Retinal pigment epithelial cell (primary cell): Measurements from ENCODE around the gene SALL1.

Experiments
- DNase-seq: peaks from one replicate; pipeline ENCODE4 v3.0.0-alpha.2; 2010; ENCODE audit warnings: low read depth
- H3K4me3 ChIP-seq: 2 replicates; pipeline ENCODE4 v1.5.1; 2011; ENCODE audit warnings: mild to moderate bottlenecking, low read length, control low read depth, moderate library complexity
- TF ChIP-seq, protein P1 (sequence below): conservative IDR thresholded peaks from 2 replicates; pipeline ENCODE4 v1.5.1; 2011; ENCODE audit warnings: low read depth, low read length, control low read depth, inconsistent platforms

SALL1 gene

DNA sequence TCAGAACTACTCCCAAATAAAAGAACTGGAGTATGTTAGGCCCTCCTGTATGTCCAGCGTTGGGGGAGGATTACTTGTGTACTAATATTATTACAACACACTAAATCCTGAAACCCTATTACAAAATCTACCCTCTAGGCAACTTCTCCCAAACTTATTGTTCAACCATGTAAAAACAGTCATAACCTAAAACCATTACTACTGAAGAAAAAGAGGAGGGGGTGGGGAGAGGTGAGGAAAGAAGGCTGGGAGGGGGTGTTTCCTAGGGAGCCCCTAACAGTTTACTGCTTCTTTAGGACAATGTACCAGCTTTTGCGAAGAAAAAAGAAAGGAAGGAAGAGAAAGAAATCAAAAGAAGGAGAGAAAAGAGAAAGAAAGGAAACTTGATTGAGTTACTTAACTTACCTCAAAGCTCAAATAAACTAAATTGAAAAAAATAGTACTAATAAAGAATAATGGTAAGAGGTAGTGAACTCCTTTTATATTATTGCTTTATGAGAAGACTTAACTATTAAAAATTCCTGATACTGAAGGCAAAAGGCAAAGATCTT is 2.3 kb downstream of the SALL1 start:
- DNase-seq = no peak
- H3K4me3 ChIP-seq = no peak overlapping the region
- TF ChIP-seq, protein P1, sequence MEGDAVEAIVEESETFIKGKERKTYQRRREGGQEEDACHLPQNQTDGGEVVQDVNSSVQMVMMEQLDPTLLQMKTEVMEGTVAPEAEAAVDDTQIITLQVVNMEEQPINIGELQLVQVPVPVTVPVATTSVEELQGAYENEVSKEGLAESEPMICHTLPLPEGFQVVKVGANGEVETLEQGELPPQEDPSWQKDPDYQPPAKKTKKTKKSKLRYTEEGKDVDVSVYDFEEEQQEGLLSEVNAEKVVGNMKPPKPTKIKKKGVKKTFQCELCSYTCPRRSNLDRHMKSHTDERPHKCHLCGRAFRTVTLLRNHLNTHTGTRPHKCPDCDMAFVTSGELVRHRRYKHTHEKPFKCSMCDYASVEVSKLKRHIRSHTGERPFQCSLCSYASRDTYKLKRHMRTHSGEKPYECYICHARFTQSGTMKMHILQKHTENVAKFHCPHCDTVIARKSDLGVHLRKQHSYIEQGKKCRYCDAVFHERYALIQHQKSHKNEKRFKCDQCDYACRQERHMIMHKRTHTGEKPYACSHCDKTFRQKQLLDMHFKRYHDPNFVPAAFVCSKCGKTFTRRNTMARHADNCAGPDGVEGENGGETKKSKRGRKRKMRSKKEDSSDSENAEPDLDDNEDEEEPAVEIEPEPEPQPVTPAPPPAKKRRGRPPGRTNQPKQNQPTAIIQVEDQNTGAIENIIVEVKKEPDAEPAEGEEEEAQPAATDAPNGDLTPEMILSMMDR = no peak

DNA sequence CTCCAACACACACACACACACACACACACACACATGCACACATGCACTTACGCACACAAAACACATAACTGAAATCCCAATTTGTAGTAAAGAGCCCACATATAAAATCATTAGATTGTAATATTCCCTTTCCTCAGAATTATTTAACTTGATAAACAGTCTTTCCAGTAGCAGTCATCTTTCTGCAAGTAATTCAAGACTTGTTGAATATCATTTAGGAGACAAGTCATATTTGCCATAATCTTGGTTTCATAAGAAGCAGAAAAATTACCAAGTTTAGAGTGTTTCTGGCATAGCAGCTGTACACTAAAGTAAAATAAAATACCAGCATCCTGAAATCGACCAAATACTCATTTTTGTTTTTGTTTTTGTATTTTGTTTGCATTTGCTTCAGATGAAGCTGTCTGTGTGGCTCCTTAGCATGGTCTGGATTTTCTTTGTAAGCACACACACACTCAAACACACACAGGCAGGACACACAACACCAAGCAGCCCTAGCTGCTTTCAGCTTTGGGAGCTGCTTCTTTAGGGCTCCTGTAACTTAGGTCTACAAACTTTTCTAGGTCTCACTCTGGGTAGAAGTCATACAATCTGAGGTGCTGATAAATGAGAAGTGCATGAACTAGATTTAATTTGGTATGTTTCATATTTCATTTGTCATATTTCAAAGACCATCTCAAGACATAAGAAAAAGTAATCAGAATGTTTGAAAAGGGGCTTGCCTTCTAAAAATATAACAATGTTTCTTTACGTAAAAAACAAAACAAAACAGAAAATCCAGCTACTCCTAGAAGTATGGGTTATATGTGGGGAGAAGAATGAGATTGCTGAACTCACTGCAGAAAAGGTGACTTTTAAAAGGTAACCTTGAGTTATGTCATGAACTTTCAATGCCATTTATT is 3.0 kb downstream of the SALL1 start:
- no peak overlapping the region for H3K4me3 ChIP-seq
- TF ChIP-seq, protein P1 = no peak
- no peak for DNase-seq

DNA sequence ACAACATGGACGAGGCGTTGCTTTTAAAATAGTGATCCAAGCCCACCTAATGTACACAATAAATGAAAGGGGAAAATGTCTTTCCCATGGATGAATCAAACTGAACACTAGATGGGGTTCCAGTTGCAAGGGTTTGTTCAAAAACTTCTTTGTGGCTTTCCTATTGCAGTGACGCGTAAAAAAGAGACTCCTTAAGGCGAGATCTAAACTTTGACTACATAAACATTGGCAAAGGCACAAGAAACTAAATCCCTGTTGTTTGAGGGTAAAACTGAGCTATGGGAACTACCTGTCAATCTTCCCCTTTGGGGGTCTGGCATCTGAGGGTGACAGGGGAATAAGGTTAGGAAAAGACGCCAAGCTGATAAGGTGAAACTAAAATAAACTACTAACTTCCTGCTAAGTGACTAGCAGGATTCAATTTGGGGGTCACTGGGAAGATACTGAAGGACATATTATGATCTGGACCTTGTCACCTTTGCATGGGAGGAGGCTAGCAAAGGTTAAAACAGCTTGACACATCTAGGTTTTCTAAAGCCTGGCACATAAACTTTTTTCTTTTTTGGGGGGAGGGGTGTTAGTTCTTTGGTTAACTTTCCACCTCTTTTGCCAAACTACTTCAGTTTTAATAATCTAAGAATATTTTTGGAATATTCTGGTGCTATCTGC is 4.7 kb downstream of the SALL1 start:
- no peak for DNase-seq
- no peak overlapping the region for H3K4me3 ChIP-seq
- TF ChIP-seq, protein P1 = peak; percentile 45

DNA sequence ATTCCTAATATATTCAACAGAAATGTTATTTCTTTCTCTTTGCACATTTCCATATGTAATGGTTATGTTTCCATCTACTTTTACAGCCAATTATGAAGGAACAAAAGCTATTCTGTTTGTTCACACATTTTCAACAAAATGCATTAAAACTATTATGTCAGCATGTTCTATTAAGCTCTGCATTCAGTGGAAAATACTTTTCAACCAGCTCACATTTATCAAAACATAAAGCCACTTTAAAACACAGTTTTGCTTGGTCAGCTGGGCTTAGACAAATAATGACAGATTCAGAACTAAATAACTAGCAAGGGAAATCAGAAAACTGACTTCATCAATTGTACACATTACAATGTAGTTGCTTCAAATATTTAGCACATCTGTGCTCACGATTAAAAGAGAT is 6.9 kb downstream of the SALL1 start:
- no peak for DNase-seq
- TF ChIP-seq, protein P1 = no peak
- no peak overlapping the region for H3K4me3 ChIP-seq

DNA sequence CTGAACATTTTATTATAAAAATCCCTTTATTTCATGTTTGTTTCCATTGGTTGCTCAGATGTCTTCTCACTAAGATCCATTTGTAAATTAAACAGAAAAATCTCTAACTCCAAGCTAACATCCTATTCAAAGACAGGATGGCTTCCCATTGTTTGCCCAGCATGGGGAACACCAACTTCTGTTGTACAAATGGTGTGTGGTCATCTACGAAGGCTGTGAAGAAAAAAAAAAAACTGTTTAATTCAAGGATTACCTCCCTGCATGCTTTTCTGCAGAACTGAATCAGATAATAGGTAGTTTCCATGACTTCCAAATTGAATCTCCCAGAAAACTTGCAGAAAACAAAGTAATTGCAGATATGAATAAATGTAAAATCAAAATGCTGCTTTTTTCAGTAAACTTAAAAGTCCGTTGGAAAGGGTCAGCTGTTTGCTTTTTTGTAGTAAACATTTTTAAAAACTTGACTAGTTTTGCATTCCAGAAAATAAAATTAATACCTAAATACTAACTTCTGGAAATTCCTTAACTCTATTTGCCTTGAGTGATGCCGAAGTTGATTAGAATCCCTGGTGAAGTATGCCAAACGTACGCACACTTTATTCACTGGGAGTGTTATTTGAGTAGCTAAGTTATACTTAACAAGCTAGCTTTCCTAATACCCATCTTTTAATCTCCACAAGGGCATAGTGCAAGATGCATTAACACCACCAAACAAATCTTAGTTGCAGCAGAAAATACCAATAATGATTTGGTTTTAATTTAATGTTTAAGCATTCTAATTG is 7.7 kb downstream of the SALL1 start:
- no peak overlapping the region for H3K4me3 ChIP-seq
- no peak for DNase-seq
- TF ChIP-seq, protein P1 = no peak

DNA sequence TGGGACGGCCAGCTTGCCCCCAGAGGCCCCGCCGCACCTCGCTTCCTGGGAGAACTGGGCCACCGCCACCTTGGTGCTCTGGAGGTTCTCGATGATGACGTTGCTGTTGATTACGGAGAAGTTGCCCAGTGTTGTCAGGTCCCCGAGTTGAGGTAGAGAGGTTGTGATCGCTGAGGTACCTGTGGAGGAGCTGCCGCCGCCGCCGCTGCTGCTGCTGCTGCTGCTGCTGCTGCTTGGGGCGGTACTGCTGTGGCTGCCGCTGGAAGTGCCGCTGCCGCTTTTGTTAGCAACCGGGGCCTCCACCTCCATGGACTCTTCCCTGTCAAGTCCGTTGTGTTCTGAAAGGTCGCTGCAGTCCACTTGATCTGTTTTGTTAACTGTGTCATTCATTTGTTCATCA is 9.5 kb downstream of the SALL1 start:
- TF ChIP-seq, protein P1 = no peak
- DNase-seq = no peak
- H3K4me3 ChIP-seq = no peak overlapping the region
